Type B pancreatic cell (in vitro differentiated cells): ENCODE data around the gene TEKT3. TPM values are rescaled to one million over a fixed set of nuclear protein-coding genes. Genes with fewer than 3 reads are reported as not detected.

Experiments used
- DNase-seq: peaks from one replicate; pipeline ENCODE4 v3.0.0; 2021; ENCODE audit warnings: mixed read lengths; ENCODE audit not compliant: unreplicated experiment; ENCODE audit errors: extremely low spot score
- H3K27ac Mint-ChIP-seq: 2 replicates; pipeline ENCODE4 v1.8.0; 2021; ENCODE audit warnings: mild to moderate bottlenecking, mixed read lengths
- H3K27me3 Mint-ChIP-seq: 2 replicates; pipeline ENCODE4 v1.8.0; 2021; ENCODE audit warnings: mixed read lengths
- H3K36me3 Mint-ChIP-seq: 2 replicates; pipeline ENCODE4 v1.8.0; 2021; ENCODE audit warnings: mixed read lengths
- H3K4me1 Mint-ChIP-seq: one replicate; pipeline ENCODE4 v1.8.0; 2021; ENCODE audit warnings: mixed read lengths; ENCODE audit not compliant: unreplicated experiment
- H3K4me3 Mint-ChIP-seq: 2 replicates; pipeline ENCODE4 v1.8.0; 2021; ENCODE audit warnings: mild to moderate bottlenecking, mixed read lengths
- H3K9me3 Mint-ChIP-seq: 2 replicates; pipeline ENCODE4 v1.8.0; 2021; ENCODE audit warnings: mixed read lengths
- CTCF ChIP-seq: fragments of 200-600 bp; sonication (generic); conservative IDR thresholded peaks from 2 replicates; pipeline ENCODE4 v1.5.0; 2021; ENCODE audit warnings: antibody characterized with exemption, mild to moderate bottlenecking
- total RNA-seq: library from RNA; stranded (reverse); gene quantifications from 2 replicates; pipeline ENCODE4 v1.2.1, GENCODE V29; 2021; ENCODE audit warnings: low replicate concordance

TEKT3 gene
- total RNA-seq, 1 donor from 2014 or later, result 0.56 TPM

- Mint-ChIP-seq H3K9me3 (peaks cover 8% of the 10 kb centered on the region), H3K4me3 (no peak overlapping the region), H3K27ac (no peak overlapping the region), H3K36me3 (no peaks in the 10 kb centered on the region), H3K27me3 (peaks cover 13% of the 10 kb centered on the region), H3K4me1 (peaks cover 13% of the 10 kb centered on the region)
- DNase-seq, result no peak
- no peak for TF ChIP-seq CTCF
These were observed 52.5 kb downstream of the TEKT3 start for GRCh38 chr17:15288859-15289258.

GRCh38 chr17:15287538-15288267 is 53.7 kb downstream of the TEKT3 start:
- Mint-ChIP-seq H3K9me3 (peaks cover 5% of the 10 kb centered on the region), H3K4me3 (no peak overlapping the region), H3K36me3 (no peaks in the 10 kb centered on the region), H3K27me3 (peaks cover 9% of the 10 kb centered on the region), H3K27ac (no peak overlapping the region), H3K4me1 (peaks cover 13% of the 10 kb centered on the region)
- TF ChIP-seq CTCF, result no peak
- no peak for DNase-seq

- TF ChIP-seq CTCF, result no peak
- H3K4me3 Mint-ChIP-seq, result no peak overlapping the region
- H3K9me3 Mint-ChIP-seq, result peaks cover 5% of the 10 kb centered on the region
- H3K36me3 Mint-ChIP-seq, result no peaks in the 10 kb centered on the region
- peaks cover 7% of the 10 kb centered on the region for H3K4me1 Mint-ChIP-seq
- H3K27ac Mint-ChIP-seq, result no peak overlapping the region
- no peak for DNase-seq
- peaks cover 6% of the 10 kb centered on the region for H3K27me3 Mint-ChIP-seq
These were observed 55.9 kb downstream of the TEKT3 start for GRCh38 chr17:15285466-15285865.

- no peak for TF ChIP-seq CTCF
- H3K9me3 Mint-ChIP-seq, result peaks cover 4% of the 10 kb centered on the region
- no peak overlapping the region for H3K4me3 Mint-ChIP-seq
These were observed 56.9 kb downstream of the TEKT3 start for GRCh38 chr17:15284537-15284936.

GRCh38 chr17:15284107-15284506 is 57.3 kb downstream of the TEKT3 start:
- Mint-ChIP-seq H3K4me3 (no peak overlapping the region), H3K4me1 (peaks cover 2% of the 10 kb centered on the region)
- no peak for TF ChIP-seq CTCF

More at GRCh38 chr17:15284537-15284936, 56.9 kb downstream of the TEKT3 start:
- no peak for DNase-seq
- Mint-ChIP-seq H3K36me3 (no peaks in the 10 kb centered on the region), H3K4me1 (peaks cover 6% of the 10 kb centered on the region), H3K27me3 (peaks cover 6% of the 10 kb centered on the region), H3K27ac (no peak overlapping the region)

More at GRCh38 chr17:15284107-15284506, 57.3 kb downstream of the TEKT3 start:
- H3K36me3 Mint-ChIP-seq, result no peaks in the 10 kb centered on the region
- peaks cover 6% of the 10 kb centered on the region for H3K27me3 Mint-ChIP-seq
- no peaks in the 10 kb centered on the region for H3K9me3 Mint-ChIP-seq
- H3K27ac Mint-ChIP-seq, result no peak overlapping the region
- no peak for DNase-seq
